Hypothalamus (tissue), 51 donors: ENCODE measurements around the gene MAP3K14.
"Not testable (repeated sequence)": the region's sequence is repeated elsewhere in the genome, so short reads cannot be mapped to it uniquely, and the experiment has no call there.

Experiments
- DNase-seq, 51 donors: peaks; one replicate each; lab custom pipeline; 2025; lab: John Stamatoyannopoulos, UW

MAP3K14 gene

GRCh38 chr17:45316434-45317110 lies at the start of gene MAP3K14:
TSS of gene MAP3K14 (minus strand) at chr17:45317020. CDS start at chr17:45290745, 26,275 bp downstream.
- peak in 32 of 51 donors; percentile 27 to 85 (median 65) for DNase-seq

GRCh38 chr17:45366049-45366448 lies 49.2 kb upstream of the MAP3K14 start:
- DNase-seq, result no peak

GRCh38 chr17:45364531-45365390 lies 47.9 kb upstream of the MAP3K14 start:
- DNase-seq, result no peak

- no peak for DNase-seq
Observed at GRCh38 chr17:45363498-45363897, 46.7 kb upstream of the MAP3K14 start.

- DNase-seq, result no peak
Observed at GRCh38 chr17:45361976-45362375, 45.2 kb upstream of the MAP3K14 start.

- DNase-seq, result no peak
Observed at GRCh38 chr17:45361451-45361850, 44.6 kb upstream of the MAP3K14 start.

GRCh38 chr17:45357364-45357997 lies 40.7 kb upstream of the MAP3K14 start:
- DNase-seq, result no peak

- DNase-seq, result no peak
Observed at GRCh38 chr17:45355087-45355486, 38.3 kb upstream of the MAP3K14 start.

- DNase-seq, result no peak
Observed at GRCh38 chr17:45353043-45353442, 36.2 kb upstream of the MAP3K14 start.

- no peak for DNase-seq
Observed at GRCh38 chr17:45351831-45352230, 35.0 kb upstream of the MAP3K14 start.

- DNase-seq, result no peak
Observed at GRCh38 chr17:45347444-45347843, 30.6 kb upstream of the MAP3K14 start.

- DNase-seq, result peak in 29 of 51 donors; percentile 2 to 66 (median 30)
Observed at GRCh38 chr17:45346216-45347015, 29.6 kb upstream of the MAP3K14 start.

- no peak for DNase-seq
Observed at GRCh38 chr17:45345554-45346215, 28.9 kb upstream of the MAP3K14 start.

GRCh38 chr17:45345246-45345553 lies 28.4 kb upstream of the MAP3K14 start:
- DNase-seq, result no peak

GRCh38 chr17:45343967-45344664 lies 27.3 kb upstream of the MAP3K14 start:
- DNase-seq, result not testable (repeated sequence)

- no peak for DNase-seq
Observed at GRCh38 chr17:45342871-45343526, 26.2 kb upstream of the MAP3K14 start.

- DNase-seq, result no peak
Observed at GRCh38 chr17:45342306-45342705, 25.5 kb upstream of the MAP3K14 start.

- no peak for DNase-seq
Observed at GRCh38 chr17:45341533-45342158, 24.8 kb upstream of the MAP3K14 start.
